GM19324 (cell line): ENCODE measurements around the gene TMEM145.

Experiments used
- ATAC-seq: cut with Tn5 transposase; IDR thresholded peaks from one replicate; pipeline ENCODE4 v1.9.1; 2021; ENCODE audit warnings: mild to moderate bottlenecking, moderate library complexity; ENCODE audit not compliant: unreplicated experiment, low FRiP score

Gene TMEM145

GRCh38 chr19:42277821-42278451, 35.2 kb upstream of the TMEM145 start:
- ATAC-seq = no peak

- no peak for ATAC-seq
These were observed 34.5 kb upstream of the TMEM145 start for GRCh38 chr19:42278452-42279154.

- ATAC-seq = no peak
These were observed 33.8 kb upstream of the TMEM145 start for GRCh38 chr19:42279155-42279901.

- peak; percentile 29 for ATAC-seq
These were observed 33.0 kb upstream of the TMEM145 start for GRCh38 chr19:42279902-42280814.

GRCh38 chr19:42280815-42281145, 32.3 kb upstream of the TMEM145 start:
- no peak for ATAC-seq

- no peak for ATAC-seq
These were observed 31.8 kb upstream of the TMEM145 start for GRCh38 chr19:42281146-42281826.

- no peak for ATAC-seq
These were observed 31.0 kb upstream of the TMEM145 start for GRCh38 chr19:42281827-42282762.

GRCh38 chr19:42282819-42283187, 30.3 kb upstream of the TMEM145 start:
- ATAC-seq = no peak

GRCh38 chr19:42283188-42284065, 29.7 kb upstream of the TMEM145 start:
- peak; percentile 44 for ATAC-seq

GRCh38 chr19:42284066-42284501, 29.0 kb upstream of the TMEM145 start:
- ATAC-seq = peak; percentile 51

- ATAC-seq = no peak
These were observed 28.3 kb upstream of the TMEM145 start for GRCh38 chr19:42284591-42285341.

- no peak for ATAC-seq
These were observed 27.6 kb upstream of the TMEM145 start for GRCh38 chr19:42285541-42285941.

GRCh38 chr19:42285988-42286348, 27.1 kb upstream of the TMEM145 start:
- no peak for ATAC-seq

GRCh38 chr19:42286349-42287016, 26.6 kb upstream of the TMEM145 start:
- no peak for ATAC-seq

- no peak for ATAC-seq
These were observed 25.9 kb upstream of the TMEM145 start for GRCh38 chr19:42287017-42287826.

GRCh38 chr19:42287827-42288107, 25.3 kb upstream of the TMEM145 start:
- ATAC-seq = no peak
